ENCODE results near the gene PTGDS. TPM values are rescaled to one million over a fixed set of nuclear protein-coding genes. Genes with fewer than 3 reads are reported as not detected.

Gene PTGDS
- total RNA-seq, 1 experiment from 2014 or later = 3.6 TPM

GRCh38 chr9:137009217-137009616 lies 31.9 kb downstream of the PTGDS start:
- Histone ChIP-seq H3K79me2 (ENCODE audit: insufficient read depth, low read length) (no peaks in the 10 kb centered on the region), H3K9ac (ENCODE audit: extremely low read depth, insufficient read length, low read length) (no peak overlapping the region), H3K56ac (ENCODE audit: insufficient read length, low read depth, low read length) (no peak overlapping the region), H2AK5ac (ENCODE audit: insufficient read length, low read length) (no peak overlapping the region), H2AFZ (ENCODE audit: low read length) (no peak overlapping the region), H3T11ph (ENCODE audit: low read length) (no peak overlapping the region), H3K4me2 (ENCODE audit: insufficient read depth, insufficient read length, low read length) (no peak overlapping the region), H2BK12ac (ENCODE audit: insufficient read length, low read depth, low read length) (no peak overlapping the region), H3K18ac (ENCODE audit: insufficient read length, low read depth, low read length) (no peak overlapping the region), H2BK15ac (ENCODE audit: low read depth, low read length) (no peak overlapping the region), H3K4ac (ENCODE audit: low read depth, low read length) (no peak overlapping the region), H4K5ac (ENCODE audit: insufficient read length, low read depth, low read length) (no peak overlapping the region), H3K14ac (ENCODE audit: insufficient read depth, low read length) (no peak overlapping the region), H2BK120ac (ENCODE audit: low read depth, low read length, poor library complexity, severe bottlenecking) (no peak overlapping the region), H4K8ac (replicated peaks; ENCODE audit: insufficient read length, low read depth, low read length) (no peak overlapping the region), H2BK20ac (ENCODE audit: low read depth, low read length, poor library complexity, severe bottlenecking) (no peak overlapping the region), H3K23ac (ENCODE audit: insufficient read length, low read depth, low read length) (no peak overlapping the region), H3K79me1 (ENCODE audit: insufficient read depth, low read depth, low read length, poor library complexity, severe bottlenecking) (no peaks in the 10 kb centered on the region), H4K20me1 (ENCODE audit: control insufficient read depth, insufficient read depth, insufficient read length) (peaks cover 2% of the 10 kb centered on the region), H3K9me3 (ENCODE audit: control insufficient read depth, low read depth, low read length) (no peaks in the 10 kb centered on the region), H3K4me1 (ENCODE audit: insufficient read depth, low read length) (no peaks in the 10 kb centered on the region), H2BK5ac (ENCODE audit: insufficient read length, low read length) (no peak overlapping the region), H3K27me3 (ENCODE audit: insufficient read depth, low read length) (no peaks in the 10 kb centered on the region), H3K23me2 (ENCODE audit: insufficient read length, low read depth, low read length, poor library complexity, severe bottlenecking) (no peaks in the 10 kb centered on the region), H3K27ac (ENCODE audit: insufficient read length, low read depth, low read length) (no peak overlapping the region), H4K91ac (ENCODE audit: insufficient read length, low read depth, low read length) (no peak overlapping the region)
- Mint-ChIP-seq H3K4me1 (no peaks in the 10 kb centered on the region), H3K27me3 (ENCODE audit: low read depth) (peaks cover 8% of the 10 kb centered on the region), H3K36me3 (ENCODE audit: insufficient read depth in 1 of 3, low read depth in 3 of 3) (peaks cover 5 to 7% (median 6%) of the 10 kb centered on the region in 3 experiments; a peak in 5 of 7 replicates), H3K9me3 (peaks cover 16 to 19% of the 10 kb centered on the region in 2 experiments), H3K27ac (no peak overlapping the region), H3K4me3 (no peak overlapping the region)
- WGBS (ENCODE audit: extremely low coverage, insufficient read length, low lambda C conversion rate) = no CpG with 5 or more reads among the region's 18 CpGs
- no peak for TF ChIP-seq CTCF (conservative IDR thresholded peaks at IDR 0.05)
- no peak for DNase-seq
